ENCODE data around the gene SOX9.
A peak's percentile ranks its signal among the peaks of the same experiment; 100 is the strongest.

Gene SOX9

DNA sequence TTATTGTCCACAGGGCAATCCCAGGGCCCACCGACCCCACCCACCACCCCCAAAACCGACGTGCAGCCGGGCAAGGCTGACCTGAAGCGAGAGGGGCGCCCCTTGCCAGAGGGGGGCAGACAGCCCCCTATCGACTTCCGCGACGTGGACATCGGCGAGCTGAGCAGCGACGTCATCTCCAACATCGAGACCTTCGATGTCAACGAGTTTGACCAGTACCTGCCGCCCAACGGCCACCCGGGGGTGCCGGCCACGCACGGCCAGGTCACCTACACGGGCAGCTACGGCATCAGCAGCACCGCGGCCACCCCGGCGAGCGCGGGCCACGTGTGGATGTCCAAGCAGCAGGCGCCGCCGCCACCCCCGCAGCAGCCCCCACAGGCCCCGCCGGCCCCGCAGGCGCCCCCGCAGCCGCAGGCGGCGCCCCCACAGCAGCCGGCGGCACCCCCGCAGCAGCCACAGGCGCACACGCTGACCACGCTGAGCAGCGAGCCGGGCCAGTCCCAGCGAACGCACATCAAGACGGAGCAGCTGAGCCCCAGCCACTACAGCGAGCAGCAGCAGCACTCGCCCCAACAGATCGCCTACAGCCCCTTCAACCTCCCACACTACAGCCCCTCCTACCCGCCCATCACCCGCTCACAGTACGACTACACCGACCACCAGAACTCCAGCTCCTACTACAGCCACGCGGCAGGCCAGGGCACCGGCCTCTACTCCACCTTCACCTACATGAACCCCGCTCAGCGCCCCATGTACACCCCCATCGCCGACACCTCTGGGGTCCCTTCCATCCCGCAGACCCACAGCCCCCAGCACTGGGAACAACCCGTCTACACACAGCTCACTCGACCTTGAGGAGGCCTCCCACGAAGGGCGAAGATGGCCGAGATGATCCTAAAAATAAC, 3.0 kb downstream of the SOX9 start:
- H4K20me1 ChIP-seq (ENCODE audit: insufficient read depth), result no peaks in the 10 kb centered on the region
- H3K36me3 ChIP-seq (ENCODE audit: insufficient read depth), result peaks cover 4% of the 10 kb centered on the region
- no peak overlapping the region; the same call in 1 of the 2 replicates for H3K4me2 ChIP-seq
- H3K4me1 ChIP-seq (ENCODE audit: low read depth, poor library complexity, severe bottlenecking), result peaks cover 38% of the 10 kb centered on the region
- no peak overlapping the region for H3K27ac ChIP-seq
- H3K27me3 ChIP-seq (ENCODE audit: insufficient read depth, low read depth), result peaks cover 11% of the 10 kb centered on the region
- no peak overlapping the region for H3K4me3 ChIP-seq (IDR thresholded peaks at IDR 0.05; ENCODE audit: insufficient read depth, low read depth, low read length)
- 0 out of 2 replicates have a peak, but pooled peaks cover 5% of the 10 kb centered on the region for H3K79me2 ChIP-seq (ENCODE audit: insufficient read depth, low read depth)
- no peak overlapping the region for H3K9ac ChIP-seq
- no peak overlapping the region for H2AFZ ChIP-seq (ENCODE audit: low read depth)
- no peak for TF ChIP-seq CTCF (conservative IDR thresholded peaks at IDR 0.05; ENCODE audit: low read depth, low read length)

DNA sequence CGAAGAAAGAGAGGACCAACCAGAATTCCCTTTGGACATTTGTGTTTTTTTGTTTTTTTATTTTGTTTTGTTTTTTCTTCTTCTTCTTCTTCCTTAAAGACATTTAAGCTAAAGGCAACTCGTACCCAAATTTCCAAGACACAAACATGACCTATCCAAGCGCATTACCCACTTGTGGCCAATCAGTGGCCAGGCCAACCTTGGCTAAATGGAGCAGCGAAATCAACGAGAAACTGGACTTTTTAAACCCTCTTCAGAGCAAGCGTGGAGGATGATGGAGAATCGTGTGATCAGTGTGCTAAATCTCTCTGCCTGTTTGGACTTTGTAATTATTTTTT, 3.6 kb downstream of the SOX9 start:
- Histone ChIP-seq H4K20me1 (ENCODE audit: insufficient read depth) (no peaks in the 10 kb centered on the region), H3K9ac (no peak overlapping the region), H2AFZ (ENCODE audit: low read depth) (no peak overlapping the region), H3K4me2 (no peak overlapping the region; the same call in 1 of the 2 replicates), H3K27me3 (ENCODE audit: insufficient read depth, low read depth) (peaks cover 5% of the 10 kb centered on the region; the same call in 1 of the 2 replicates), H3K4me1 (ENCODE audit: low read depth, poor library complexity, severe bottlenecking) (peaks cover 33% of the 10 kb centered on the region), H3K4me3 (IDR thresholded peaks at IDR 0.05; ENCODE audit: insufficient read depth, low read depth, low read length) (no peak overlapping the region), H3K79me2 (ENCODE audit: insufficient read depth, low read depth) (0 out of 2 replicates have a peak, but pooled peaks cover 5% of the 10 kb centered on the region), H3K36me3 (ENCODE audit: insufficient read depth) (peaks cover 4% of the 10 kb centered on the region), H3K27ac (no peak overlapping the region)
- TF ChIP-seq CTCF (conservative IDR thresholded peaks at IDR 0.05; ENCODE audit: low read depth, low read length), result no peak

GRCh38 chr17:72125226-72125651, 4.4 kb downstream of the SOX9 start:
- no peaks in the 10 kb centered on the region for H3K27me3 ChIP-seq (ENCODE audit: insufficient read depth, low read depth)
- no peak overlapping the region for H3K9ac ChIP-seq
- no peak overlapping the region for H3K27ac ChIP-seq
- peaks cover 4% of the 10 kb centered on the region for H3K36me3 ChIP-seq (ENCODE audit: insufficient read depth)
- H3K79me2 ChIP-seq (ENCODE audit: insufficient read depth, low read depth), result 0 out of 2 replicates have a peak, but pooled peaks cover 5% of the 10 kb centered on the region
- no peak overlapping the region for H3K4me3 ChIP-seq (IDR thresholded peaks at IDR 0.05; ENCODE audit: insufficient read depth, low read depth, low read length)
- no peaks in the 10 kb centered on the region for H4K20me1 ChIP-seq (ENCODE audit: insufficient read depth)
- H2AFZ ChIP-seq (ENCODE audit: low read depth), result no peak overlapping the region
- no peak for TF ChIP-seq CTCF (conservative IDR thresholded peaks at IDR 0.05; ENCODE audit: low read depth, low read length)
- H3K4me1 ChIP-seq (ENCODE audit: low read depth, poor library complexity, severe bottlenecking), result peaks cover 28% of the 10 kb centered on the region
- peak overlapping the region; percentile 62; the same call in 1 of the 2 replicates for H3K4me2 ChIP-seq

GRCh38 chr17:72125742-72126141, 4.9 kb downstream of the SOX9 start:
- H2AFZ ChIP-seq (ENCODE audit: low read depth), result no peak overlapping the region
- H3K36me3 ChIP-seq (ENCODE audit: insufficient read depth), result peaks cover 4% of the 10 kb centered on the region
- H3K9ac ChIP-seq, result no peak overlapping the region
- no peak overlapping the region for H3K27ac ChIP-seq
- peaks cover 28% of the 10 kb centered on the region for H3K4me1 ChIP-seq (ENCODE audit: low read depth, poor library complexity, severe bottlenecking)
- no peaks in the 10 kb centered on the region for H3K27me3 ChIP-seq (ENCODE audit: insufficient read depth, low read depth)
- H3K4me3 ChIP-seq (IDR thresholded peaks at IDR 0.05; ENCODE audit: insufficient read depth, low read depth, low read length), result no peak overlapping the region
- no peaks in the 10 kb centered on the region for H4K20me1 ChIP-seq (ENCODE audit: insufficient read depth)
- 0 out of 2 replicates have a peak, but pooled peaks cover 5% of the 10 kb centered on the region for H3K79me2 ChIP-seq (ENCODE audit: insufficient read depth, low read depth)
- H3K4me2 ChIP-seq, result peak overlapping the region; percentile 62
- no peak for TF ChIP-seq CTCF (conservative IDR thresholded peaks at IDR 0.05; ENCODE audit: low read depth, low read length)
